ENCODE data around the gene DUSP8.

- no peak for TF ChIP-seq POLR2AphosphoS5 (IDR thresholded peaks at IDR 0.05; ENCODE audit: low read depth)
- no peak for TF ChIP-seq REST (IDR thresholded peaks at IDR 0.05; ENCODE audit: insufficient replicate concordance, low read depth)
- TF ChIP-seq CTCF (IDR thresholded peaks at IDR 0.05; ENCODE audit: insufficient read depth, low read length), result no peak
- no peak for TF ChIP-seq SPI1 (IDR thresholded peaks at IDR 0.05; ENCODE audit: borderline replicate concordance, low read depth)
- no peak for TF ChIP-seq GABPA (IDR thresholded peaks at IDR 0.05; ENCODE audit: low read depth)
These were observed 14.6 kb upstream of the DUSP8 start for GRCh38 chr11:1586699-1587098.
